Adrenal gland (tissue), 12 donors: ENCODE data around the gene DYNLRB2. TPM values are rescaled to one million over a fixed set of nuclear protein-coding genes. Genes with fewer than 3 reads are reported as not detected.

Source experiments
- DNase-seq, 7 donors: peaks; one replicate each; pipeline ENCODE4 v3.0.0-alpha.2; 2019 to 2020
- H3K27ac ChIP-seq, 5 donors: fragments of 200-600 bp; sonication (generic) in 4 of 5; 1 replicate in 3 of 5; 2 replicates in 2 of 5; pipeline versions ENCODE4 v1.5.1 to v1.8.0; 2016 to 2020; ENCODE audit warnings: mild to moderate bottlenecking in 1 of 5
- H3K27me3 ChIP-seq: fragments of 200-600 bp; 2 replicates; pipeline ENCODE4 v1.8.0; 2021
- H3K36me3 ChIP-seq, 2 donors: fragments of 200-600 bp; replicated peaks in 1 of 2; 1 replicate in 1 of 2; 2 replicates in 1 of 2; pipeline versions ENCODE4 v1.5.1 to v1.8.0; 2018 to 2022
- H3K4me1 ChIP-seq, 2 donors: fragments of 200-600 bp; replicated peaks in 1 of 2; 1 replicate in 1 of 2; 2 replicates in 1 of 2; pipeline versions ENCODE4 v1.5.1 to v1.8.0; 2018 to 2021
- H3K4me3 ChIP-seq, 4 donors: fragments of 200-600 bp; sonication (generic) in 3 of 4; one replicate each; pipeline ENCODE4 v1.5.1; 2016 to 2018
- H3K9me3 ChIP-seq, 3 donors: fragments of 200-600 bp; sonication (generic) in 1 of 3; replicated peaks in 1 of 3; 1 replicate in 2 of 3; 2 replicates in 1 of 3; pipeline versions ENCODE4 v1.5.1 to v1.8.0; 2016 to 2021
- POLR2A ChIP-seq, 2 donors: fragments of 450-650 bp; IDR thresholded peaks; one replicate each; pipeline ENCODE4 v1.6.1; 2017; ENCODE audit warnings: antibody characterized with exemption in 2 of 2, mild to moderate bottlenecking in 2 of 2, moderate library complexity in 1 of 2
- WGBS, 4 donors: extraction: QIAGEN DNeasy Blood & Tissue Kit in 2 of 4; methylation state at CpG; one replicate each; pipeline versions ENCODE4 v1.1.5 to v1.1.7; 2013 to 2017; 5-methylcytosine and 5-hydroxymethylcytosine counted together
- intact Hi-C, 2 donors: fragments of 100-400 bp; cut with DNase I; formaldehyde crosslinking; loops; one replicate each; pipeline versions ENCODE4 v1.14.1 to v1.15.0; 2022 to 2023
- polyA plus RNA-seq, 3 donors: library from polyadenylated mRNA; stranded (reverse); fragments of 200-250 nt in 2 of 3; fragments of 350-450 nt in 1 of 3; fragmentation: Illumina TruSeq in 1 of 3; extraction: RNeasy Lipid Tissue Mini Kit (QIAGEN cat#74804) in 1 of 3; gene quantifications; one replicate each; pipeline ENCODE4 v1.2.3, GENCODE V29; 2013 to 2014
- total RNA-seq, 9 donors: library from RNA; depleted of rRNA in 4 of 9; stranded (reverse); fragments of >200 nt in 4 of 9; fragments of 120-200 nt in 1 of 9; fragmentation: NEBNext Ultra II Directional in 1 of 9; extraction: Animal tissue kit (Norgen Biotek cat#: 25700) in 1 of 9; gene quantifications; one replicate each; pipeline versions ENCODE4 v1.1.0 to v1.2.4, GENCODE V29; 2013 to 2023
- TF ChIP-seq, protein P1 (sequence below), 6 experiments: fragments of 450-650 bp in 4 of 6; fragments of 200-600 bp in 2 of 6; sonication (generic) in 1 of 6; IDR thresholded peaks; 1 replicate in 5 of 6; 2 replicates in 1 of 6; pipeline versions ENCODE4 v1.5.1 to v1.8.0; 2016 to 2021; ENCODE audit warnings: antibody characterized with exemption in 6 of 6, mild to moderate bottlenecking in 2 of 6, moderate library complexity in 1 of 6
- donor health status: healthy with polysubstance abuse.
- donor health status: Bipolar disorder and iron deficiency.
- donor health status: DM: yes; HTN: yes; CAD: no.
- donor health status: DM: no; HTN: no; CAD: no.
- donor health status: DM: no; HTN: no; CAD: no.
- donor health status: DM: yes; HTN: yes; CAD: no.

DYNLRB2 gene
- total and polyA plus RNA-seq, 12 donors, result 1.4 to 6.4 (median 2.7) TPM; not detected in 1

GRCh38 chr16:80512593-80512853 lies 28.3 kb upstream of the DYNLRB2 start:
- no peaks in the 10 kb centered on the region for H3K9me3 ChIP-seq
- DNase-seq, result no peak
- H3K27ac ChIP-seq, result no peak overlapping the region
- no peaks in the 10 kb centered on the region for H3K36me3 ChIP-seq
- WGBS, 4 donors, result 65 to 81% (median 76%) methylated on average over 1 of the region's 1 CpG
- no peak overlapping the region for H3K4me3 ChIP-seq
- intact Hi-C loops, result no loop called here
- no peaks in the 10 kb centered on the region for H3K27me3 ChIP-seq
- TF ChIP-seq POLR2A (IDR thresholded peaks at IDR 0.05), result no peak
- TF ChIP-seq, protein P1, sequence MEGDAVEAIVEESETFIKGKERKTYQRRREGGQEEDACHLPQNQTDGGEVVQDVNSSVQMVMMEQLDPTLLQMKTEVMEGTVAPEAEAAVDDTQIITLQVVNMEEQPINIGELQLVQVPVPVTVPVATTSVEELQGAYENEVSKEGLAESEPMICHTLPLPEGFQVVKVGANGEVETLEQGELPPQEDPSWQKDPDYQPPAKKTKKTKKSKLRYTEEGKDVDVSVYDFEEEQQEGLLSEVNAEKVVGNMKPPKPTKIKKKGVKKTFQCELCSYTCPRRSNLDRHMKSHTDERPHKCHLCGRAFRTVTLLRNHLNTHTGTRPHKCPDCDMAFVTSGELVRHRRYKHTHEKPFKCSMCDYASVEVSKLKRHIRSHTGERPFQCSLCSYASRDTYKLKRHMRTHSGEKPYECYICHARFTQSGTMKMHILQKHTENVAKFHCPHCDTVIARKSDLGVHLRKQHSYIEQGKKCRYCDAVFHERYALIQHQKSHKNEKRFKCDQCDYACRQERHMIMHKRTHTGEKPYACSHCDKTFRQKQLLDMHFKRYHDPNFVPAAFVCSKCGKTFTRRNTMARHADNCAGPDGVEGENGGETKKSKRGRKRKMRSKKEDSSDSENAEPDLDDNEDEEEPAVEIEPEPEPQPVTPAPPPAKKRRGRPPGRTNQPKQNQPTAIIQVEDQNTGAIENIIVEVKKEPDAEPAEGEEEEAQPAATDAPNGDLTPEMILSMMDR (IDR thresholded peaks at IDR 0.05), result no peak
- H3K4me1 ChIP-seq, result no peaks in the 10 kb centered on the region

DNA sequence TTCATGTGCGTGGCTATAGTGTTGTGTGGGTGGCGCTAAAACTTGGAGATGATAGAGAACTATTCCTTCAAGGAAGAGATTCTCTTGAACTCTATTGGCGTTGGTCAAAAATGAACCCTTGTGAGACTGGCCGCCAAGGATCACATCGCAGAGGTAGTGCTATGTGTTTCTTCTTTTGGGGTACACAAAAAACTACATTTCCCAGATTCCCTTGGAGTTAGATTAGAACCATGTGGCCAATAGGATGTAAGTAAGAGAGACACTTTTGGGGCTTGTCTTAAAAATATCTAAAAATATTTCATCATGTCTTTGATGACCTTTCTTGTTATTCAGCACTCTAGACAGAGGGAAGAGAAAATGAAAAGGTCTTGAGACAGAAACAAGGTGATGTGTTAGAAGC lies 25.4 kb upstream of the DYNLRB2 start:
- Histone ChIP-seq H3K9me3 (no peaks in the 10 kb centered on the region), H3K4me3 (no peak overlapping the region), H3K27ac (no peak overlapping the region), H3K4me1 (no peaks in the 10 kb centered on the region), H3K27me3 (no peaks in the 10 kb centered on the region), H3K36me3 (no peaks in the 10 kb centered on the region)
- intact Hi-C loops, result no loop called here
- 84 to 95% (median 93%) methylated on average over 5 of the region's 5 CpGs for WGBS, 4 donors
- no peak for TF ChIP-seq POLR2A (IDR thresholded peaks at IDR 0.05)
- TF ChIP-seq, protein P1 (IDR thresholded peaks at IDR 0.05), result no peak
- no peak for DNase-seq

- intact Hi-C loops, result no loop called here
- Histone ChIP-seq H3K9me3 (no peaks in the 10 kb centered on the region), H3K4me3 (no peak overlapping the region), H3K27me3 (no peaks in the 10 kb centered on the region), H3K36me3 (no peaks in the 10 kb centered on the region), H3K4me1 (no peaks in the 10 kb centered on the region), H3K27ac (no peak overlapping the region)
- no peak for DNase-seq
- no peak for TF ChIP-seq POLR2A (IDR thresholded peaks at IDR 0.05)
- TF ChIP-seq, protein P1 (IDR thresholded peaks at IDR 0.05), result no peak
- WGBS, 4 donors, result 77 to 98% (median 81%) methylated on average over 2 of the region's 2 CpGs
These were observed 22.9 kb upstream of the DYNLRB2 start for GRCh38 chr16:80517846-80518245.

GRCh38 chr16:80518436-80518835 lies 22.4 kb upstream of the DYNLRB2 start:
- H3K27me3 ChIP-seq, result no peaks in the 10 kb centered on the region
- H3K4me1 ChIP-seq, result no peaks in the 10 kb centered on the region
- no peak overlapping the region for H3K4me3 ChIP-seq
- WGBS, 4 donors, result 31 to 39% (median 34%) methylated on average over 7 of the region's 7 CpGs
- intact Hi-C loops, result no loop called here
- no peak overlapping the region for H3K27ac ChIP-seq
- TF ChIP-seq, protein P1 (IDR thresholded peaks at IDR 0.05), result no peak
- TF ChIP-seq POLR2A (IDR thresholded peaks at IDR 0.05), result no peak
- H3K36me3 ChIP-seq, result no peaks in the 10 kb centered on the region
- DNase-seq, result no peak
- no peaks in the 10 kb centered on the region for H3K9me3 ChIP-seq
